22Rv1 (cell line): ENCODE data around the gene ATP5ME.

ENCODE experiments used
- H3K27ac ChIP-seq: fragments of 450-650 bp; 2 replicates; pipeline ENCODE4 v1.5.1; 2017
- CTCF ChIP-seq: fragments of 450-650 bp; IDR thresholded peaks from 2 replicates; pipeline ENCODE4 v1.5.1; 2017; ENCODE audit warnings: mild to moderate bottlenecking
- ZFX ChIP-seq: fragments of 450-650 bp; IDR thresholded peaks from 2 replicates; pipeline ENCODE4 v1.6.1; 2017; ENCODE audit warnings: antibody characterized with exemption, borderline replicate concordance

Gene ATP5ME

DNA sequence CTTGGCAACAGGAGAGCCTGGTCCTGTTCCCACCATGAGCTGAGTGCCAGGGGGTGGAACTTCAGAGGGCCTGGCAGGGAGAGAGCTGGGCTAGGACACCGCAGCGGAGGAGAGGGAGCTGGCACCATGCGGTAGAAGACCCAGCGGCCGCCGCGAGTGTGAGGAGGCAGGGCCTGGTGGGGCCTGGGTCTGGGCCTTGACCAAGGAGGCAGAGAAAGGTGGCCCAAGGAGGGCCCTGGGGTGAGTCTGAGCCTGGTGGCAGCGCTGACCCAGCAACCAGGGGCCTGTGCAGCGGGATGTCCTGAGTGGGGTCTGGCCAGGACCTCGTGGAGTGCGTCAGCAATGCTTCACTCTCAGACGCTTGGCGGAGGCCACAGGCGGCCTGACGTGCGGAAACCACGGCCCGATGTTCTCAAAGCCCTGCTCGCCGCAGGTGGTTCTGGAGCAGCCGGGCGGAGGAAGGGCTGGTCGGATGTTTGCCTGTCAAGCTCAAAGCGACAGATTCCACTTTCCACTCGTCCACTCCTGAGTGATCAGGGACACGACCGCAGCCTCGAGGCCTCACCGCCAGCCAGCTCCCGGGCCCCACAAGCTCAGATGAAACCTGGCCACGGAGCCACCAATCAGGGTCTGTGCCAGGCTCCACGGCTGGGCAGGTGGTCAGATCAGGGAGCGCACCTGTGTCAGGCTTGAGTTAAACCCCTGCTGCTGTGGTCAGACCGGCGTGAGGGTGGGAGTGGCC is 20.8 kb downstream of the ATP5ME start:
- no peak overlapping the region for H3K27ac ChIP-seq
- TF ChIP-seq CTCF (no peak), ZFX (no peak)

DNA sequence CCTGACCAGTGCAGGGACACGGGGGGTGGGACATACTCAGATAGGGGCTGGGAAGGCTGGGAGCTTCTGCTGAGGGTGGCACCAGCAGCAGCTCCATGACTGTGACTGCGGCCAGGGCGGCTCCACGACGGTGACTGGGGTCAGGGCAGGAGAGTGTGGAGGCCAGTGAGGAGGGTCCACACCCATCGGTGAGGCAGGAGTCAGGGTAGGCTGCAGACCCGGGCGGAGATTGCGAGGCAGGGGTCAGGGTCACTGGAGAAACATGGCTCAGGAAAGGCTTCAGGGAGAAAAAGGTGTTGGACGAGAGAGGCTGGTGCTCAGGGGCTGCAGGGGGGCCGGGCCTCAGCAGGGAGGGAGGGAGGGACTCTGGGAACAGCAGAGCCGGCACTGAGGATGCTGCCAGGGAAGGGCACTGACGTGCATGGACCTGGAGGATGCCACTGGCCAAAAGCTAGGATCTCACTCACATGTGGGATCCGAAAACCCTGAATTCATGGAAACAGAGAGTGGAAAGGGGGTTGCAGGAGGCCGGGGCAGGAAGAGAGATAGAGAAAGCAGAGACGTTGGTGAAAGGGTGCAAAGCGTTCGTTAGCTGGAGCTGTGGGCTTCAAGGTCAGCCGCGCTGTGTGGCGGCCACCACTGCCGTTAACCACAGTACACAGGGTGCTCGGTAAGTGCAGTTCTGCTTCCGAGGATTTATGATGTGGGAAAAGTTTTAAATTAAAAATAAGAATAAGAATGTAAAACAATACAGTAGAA is 22.0 kb downstream of the ATP5ME start:
- TF ChIP-seq ZFX (no peak), CTCF (no peak)
- no peak overlapping the region for H3K27ac ChIP-seq

- no peak overlapping the region for H3K27ac ChIP-seq
- TF ChIP-seq ZFX = no peak
- no peak for TF ChIP-seq CTCF
Observed at GRCh38 chr4:650951-651883, 22.9 kb downstream of the ATP5ME start.

DNA sequence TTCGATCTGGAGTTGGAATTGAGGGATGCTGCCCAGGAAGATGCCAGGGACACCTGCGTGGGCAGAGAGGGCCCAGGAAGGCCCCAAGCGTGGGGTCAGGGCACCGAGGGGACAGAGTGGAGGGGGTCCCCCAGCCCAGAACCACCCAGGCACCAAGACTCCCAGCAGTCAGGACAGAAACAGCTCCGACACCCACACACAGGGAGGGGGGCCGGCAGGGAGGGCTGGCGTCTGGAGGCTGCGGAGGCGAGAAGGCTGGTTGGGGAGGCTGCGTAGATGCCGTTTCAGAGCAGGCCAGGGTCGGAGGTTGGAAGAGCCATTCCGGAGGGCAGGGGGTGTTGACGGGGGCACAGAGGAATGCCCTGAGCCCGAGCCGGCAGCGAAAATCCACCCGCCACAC is 23.6 kb downstream of the ATP5ME start:
- H3K27ac ChIP-seq = no peak overlapping the region

DNA sequence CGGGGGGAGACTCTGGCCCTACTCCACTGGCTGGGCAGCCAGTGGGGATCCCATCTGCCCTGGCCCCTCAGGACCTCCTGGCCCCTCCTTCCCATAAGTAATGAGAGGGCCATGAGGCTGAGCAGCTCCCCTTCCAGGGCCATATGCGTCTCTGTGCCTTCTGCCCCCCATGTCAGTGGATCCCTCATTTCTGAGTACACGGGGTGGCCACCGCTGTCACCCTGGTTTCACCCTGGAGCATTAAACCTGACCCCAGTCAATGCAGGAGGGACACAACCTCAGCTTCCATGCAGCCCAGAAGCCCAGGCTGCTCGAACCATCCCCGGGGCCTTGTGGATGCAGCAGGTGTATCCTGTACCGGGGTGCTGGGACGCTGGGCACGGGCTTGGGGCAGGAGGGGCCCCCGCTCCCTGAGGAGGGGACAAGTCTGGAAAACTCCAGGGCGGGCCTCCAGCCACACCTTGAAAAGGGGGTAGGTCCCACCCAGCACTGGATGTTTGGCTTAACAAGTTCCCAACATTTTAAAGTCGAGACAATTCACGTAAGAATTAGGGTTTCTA is 24.2 kb downstream of the ATP5ME start:
- TF ChIP-seq CTCF = no peak
- TF ChIP-seq ZFX = no peak
- H3K27ac ChIP-seq = no peak overlapping the region

More for the DNA sequence above, 23.6 kb downstream of the ATP5ME start:
- TF ChIP-seq ZFX (no peak), CTCF (no peak)

DNA sequence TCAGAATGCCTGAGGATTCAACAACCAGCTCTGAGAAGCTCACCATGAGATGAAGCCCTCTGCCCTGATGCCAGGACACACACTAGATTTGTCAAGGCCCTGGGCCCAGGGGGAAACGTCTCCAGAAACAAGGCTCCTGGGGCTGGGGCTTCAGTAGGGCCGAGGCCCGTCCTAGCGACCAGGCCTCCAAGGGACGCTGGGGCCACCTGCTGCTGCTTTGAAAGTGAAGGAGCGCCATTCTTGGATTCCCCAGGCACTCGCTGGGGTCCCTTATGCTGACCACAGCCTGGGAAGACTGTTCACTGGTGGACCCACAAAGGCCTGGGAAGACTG is 24.8 kb downstream of the ATP5ME start:
- H3K27ac ChIP-seq = no peak overlapping the region
- TF ChIP-seq ZFX (no peak), CTCF (no peak)
